RWPE2 (cell line): ENCODE data around the gene OVOL3.
A peak's percentile ranks its signal among the peaks of the same experiment; 100 is the strongest.

Experiments
- ATAC-seq: fragments of 200-7000 bp; cut with Tn5 transposase; 3 replicates; pipeline ENCODE4 v1.9.1; 2021; ENCODE audit warnings: low read depth
- DNase-seq: peaks from one replicate; pipeline ENCODE4 v3.0.0-alpha.2; 2020; ENCODE audit warnings: low spot score
- H3K27ac ChIP-seq: fragments of 450-650 bp; 2 replicates; pipeline ENCODE4 v1.5.1; 2017; ENCODE audit warnings: mild to moderate bottlenecking; ENCODE audit not compliant: poor library complexity, severe bottlenecking
- H3K27me3 ChIP-seq: fragments of 250-450 bp; sonication (Bioruptor Pico); 2 replicates; pipeline ENCODE4 v1.5.1; 2021; ENCODE audit warnings: mild to moderate bottlenecking, moderate library complexity; ENCODE audit not compliant: insufficient read depth, poor library complexity, severe bottlenecking
- H3K36me3 ChIP-seq: fragments of 250-450 bp; sonication (Bioruptor Pico); 2 replicates; pipeline ENCODE4 v1.5.1; 2020; ENCODE audit warnings: low read depth, mild to moderate bottlenecking, moderate library complexity
- H3K4me1 ChIP-seq: fragments of 250-450 bp; sonication (Bioruptor Pico); 2 replicates; pipeline ENCODE4 v1.5.1; 2021; ENCODE audit warnings: mild to moderate bottlenecking, moderate library complexity; ENCODE audit not compliant: insufficient read depth, poor library complexity, severe bottlenecking
- H3K4me3 ChIP-seq: fragments of 250-450 bp; sonication (Bioruptor Pico); 2 replicates; pipeline ENCODE4 v1.5.1; 2021; ENCODE audit warnings: mild to moderate bottlenecking, moderate library complexity; ENCODE audit not compliant: severe bottlenecking
- H3K9me3 ChIP-seq: fragments of 250-450 bp; sonication (Bioruptor Pico); 2 replicates; pipeline ENCODE4 v1.5.1; 2021; ENCODE audit warnings: mild to moderate bottlenecking, moderate library complexity; ENCODE audit not compliant: severe bottlenecking
- TF ChIP-seq, protein P1 (sequence below): fragments of 450-650 bp; IDR thresholded peaks from one replicate; pipeline ENCODE4 v1.5.1; 2017; ENCODE audit warnings: mild to moderate bottlenecking, moderate library complexity; ENCODE audit not compliant: poor library complexity, severe bottlenecking

The OVOL3 gene

DNA sequence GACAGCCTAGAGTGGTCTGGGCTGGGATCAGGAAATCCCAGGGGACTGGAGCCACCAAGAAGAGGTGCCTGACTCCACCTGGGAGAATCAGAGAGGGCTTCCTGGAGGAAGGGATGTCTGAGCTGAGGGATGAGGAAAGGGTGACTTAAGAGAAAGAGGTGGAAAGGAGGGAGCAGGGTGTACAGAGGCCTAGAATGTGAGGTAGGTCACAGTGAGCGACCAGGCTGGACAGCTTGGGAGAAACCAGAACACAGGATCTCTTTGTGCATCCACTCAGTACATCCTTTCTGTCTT is 5.3 kb downstream of the OVOL3 start:
- Histone ChIP-seq H3K27ac (peak overlapping the region; percentile 66), H3K9me3 (no peaks in the 10 kb centered on the region), H3K27me3 (no peaks in the 10 kb centered on the region), H3K4me1 (no peaks in the 10 kb centered on the region), H3K4me3 (peak overlapping the region; percentile 63), H3K36me3 (peaks cover 38% of the 10 kb centered on the region)
- ATAC-seq (no peak), DNase-seq (no peak)
- TF ChIP-seq, protein P1, sequence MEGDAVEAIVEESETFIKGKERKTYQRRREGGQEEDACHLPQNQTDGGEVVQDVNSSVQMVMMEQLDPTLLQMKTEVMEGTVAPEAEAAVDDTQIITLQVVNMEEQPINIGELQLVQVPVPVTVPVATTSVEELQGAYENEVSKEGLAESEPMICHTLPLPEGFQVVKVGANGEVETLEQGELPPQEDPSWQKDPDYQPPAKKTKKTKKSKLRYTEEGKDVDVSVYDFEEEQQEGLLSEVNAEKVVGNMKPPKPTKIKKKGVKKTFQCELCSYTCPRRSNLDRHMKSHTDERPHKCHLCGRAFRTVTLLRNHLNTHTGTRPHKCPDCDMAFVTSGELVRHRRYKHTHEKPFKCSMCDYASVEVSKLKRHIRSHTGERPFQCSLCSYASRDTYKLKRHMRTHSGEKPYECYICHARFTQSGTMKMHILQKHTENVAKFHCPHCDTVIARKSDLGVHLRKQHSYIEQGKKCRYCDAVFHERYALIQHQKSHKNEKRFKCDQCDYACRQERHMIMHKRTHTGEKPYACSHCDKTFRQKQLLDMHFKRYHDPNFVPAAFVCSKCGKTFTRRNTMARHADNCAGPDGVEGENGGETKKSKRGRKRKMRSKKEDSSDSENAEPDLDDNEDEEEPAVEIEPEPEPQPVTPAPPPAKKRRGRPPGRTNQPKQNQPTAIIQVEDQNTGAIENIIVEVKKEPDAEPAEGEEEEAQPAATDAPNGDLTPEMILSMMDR: no peak

DNA sequence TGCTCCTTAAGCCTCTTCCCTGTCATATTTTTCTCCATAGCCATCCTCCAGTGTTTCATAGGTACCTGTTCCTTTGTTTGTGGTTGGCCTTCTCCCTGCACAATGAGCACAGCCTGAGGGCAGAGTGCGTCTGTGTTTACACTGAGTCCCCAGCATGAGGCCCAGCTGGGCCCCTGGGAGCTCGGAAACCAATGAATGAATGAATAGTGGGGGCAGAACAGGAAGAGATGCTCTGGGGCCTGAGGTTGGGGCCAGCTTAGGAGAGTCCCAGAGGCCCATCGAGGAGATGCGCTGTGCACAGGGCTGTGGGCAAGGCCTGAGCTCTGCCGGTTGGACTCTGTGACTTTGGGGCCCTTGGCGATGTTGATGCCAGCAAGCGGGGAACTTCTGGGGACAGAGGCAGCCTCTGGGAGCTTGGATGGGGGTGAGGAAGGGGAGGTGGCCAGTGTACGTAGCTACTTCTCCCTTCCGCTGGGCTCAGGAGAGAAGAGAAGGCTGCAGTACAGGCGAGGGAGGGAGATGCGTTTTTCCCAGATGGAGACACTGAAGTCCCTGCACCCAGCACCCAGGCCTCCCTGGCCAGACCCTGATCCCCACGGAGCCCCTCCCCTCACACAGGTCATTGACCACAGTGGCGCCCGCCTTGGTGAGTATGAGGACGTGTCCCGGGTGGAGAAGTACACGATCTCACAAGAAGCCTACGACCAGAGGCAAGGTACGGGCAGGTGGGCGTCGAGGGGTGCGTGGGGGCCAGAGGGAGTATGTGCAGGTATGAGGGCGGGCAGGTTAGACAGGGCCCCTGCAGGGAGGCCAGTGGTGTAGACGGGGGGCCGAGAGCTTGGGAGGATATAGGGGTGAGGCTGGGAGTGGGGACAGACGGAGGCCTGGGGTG is 9.4 kb downstream of the OVOL3 start:
- ATAC-seq (no peak), DNase-seq (no peak)
- no peaks in the 10 kb centered on the region for H3K4me1 ChIP-seq
- no peaks in the 10 kb centered on the region for H3K27me3 ChIP-seq
- no peak overlapping the region for H3K4me3 ChIP-seq
- H3K9me3 ChIP-seq: no peaks in the 10 kb centered on the region
- H3K36me3 ChIP-seq: peaks cover 42% of the 10 kb centered on the region
- H3K27ac ChIP-seq: no peak overlapping the region
- TF ChIP-seq, protein P1: no peak

DNA sequence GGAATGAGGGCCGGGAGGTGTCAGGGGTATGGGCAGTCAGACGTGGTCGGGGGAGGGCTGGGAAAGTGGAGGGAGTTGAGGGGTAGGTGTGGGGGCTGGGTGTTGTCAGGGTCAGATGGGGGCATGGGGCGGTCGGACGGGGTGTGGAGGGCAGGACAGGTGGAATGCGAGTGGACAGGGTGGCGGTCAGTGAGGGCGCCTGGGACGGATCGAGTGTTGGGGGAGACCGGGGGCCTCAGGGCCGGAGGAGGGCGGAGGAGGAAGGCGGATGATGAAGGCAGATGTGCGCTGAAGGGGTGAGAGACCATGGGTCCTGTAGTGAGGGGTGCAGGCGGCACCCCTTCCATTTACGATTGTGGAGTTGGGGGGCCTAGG is 10.0 kb downstream of the OVOL3 start:
- Histone ChIP-seq H3K27me3 (no peaks in the 10 kb centered on the region), H3K4me1 (no peaks in the 10 kb centered on the region), H3K36me3 (peaks cover 48% of the 10 kb centered on the region), H3K4me3 (no peak overlapping the region), H3K9me3 (no peaks in the 10 kb centered on the region), H3K27ac (no peak overlapping the region)
- no peak for ATAC-seq
- TF ChIP-seq, protein P1: no peak
- no peak for DNase-seq

DNA sequence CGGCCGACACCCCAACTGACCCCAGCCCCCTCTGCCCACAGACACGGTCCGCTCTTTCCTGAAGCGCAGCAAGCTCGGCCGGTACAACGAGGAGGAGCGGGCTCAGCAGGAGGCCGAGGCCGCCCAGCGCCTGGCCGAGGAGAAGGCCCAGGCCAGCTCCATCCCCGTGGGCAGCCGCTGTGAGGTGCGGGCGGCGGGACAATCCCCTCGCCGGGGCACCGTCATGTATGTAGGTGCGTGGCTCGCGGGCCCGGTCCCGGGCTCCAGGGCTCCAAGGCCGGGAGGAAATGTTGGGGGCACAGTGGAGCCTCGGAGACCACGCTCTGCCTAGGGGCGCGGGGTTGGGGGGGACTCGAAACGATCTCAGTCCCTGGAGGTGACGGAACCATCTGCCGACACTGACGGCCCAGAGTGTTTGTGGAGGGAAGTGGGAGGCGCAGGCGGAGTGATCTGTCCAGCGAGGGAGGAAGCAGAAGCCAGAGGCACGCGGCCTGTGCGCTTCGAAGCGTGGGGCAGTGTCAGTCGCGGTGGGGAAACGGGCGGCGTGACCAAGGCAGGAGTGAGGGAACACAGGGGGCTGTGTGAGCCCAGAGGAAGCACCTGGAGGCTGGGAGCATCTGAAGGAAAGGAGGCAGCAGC is 10.7 kb downstream of the OVOL3 start:
- ATAC-seq (no peak), DNase-seq (no peak)
- no peaks in the 10 kb centered on the region for H3K4me1 ChIP-seq
- H3K36me3 ChIP-seq: peaks cover 42% of the 10 kb centered on the region
- H3K4me3 ChIP-seq: no peak overlapping the region
- no peaks in the 10 kb centered on the region for H3K9me3 ChIP-seq
- H3K27me3 ChIP-seq: no peaks in the 10 kb centered on the region
- TF ChIP-seq, protein P1: no peak
- no peak overlapping the region for H3K27ac ChIP-seq

DNA sequence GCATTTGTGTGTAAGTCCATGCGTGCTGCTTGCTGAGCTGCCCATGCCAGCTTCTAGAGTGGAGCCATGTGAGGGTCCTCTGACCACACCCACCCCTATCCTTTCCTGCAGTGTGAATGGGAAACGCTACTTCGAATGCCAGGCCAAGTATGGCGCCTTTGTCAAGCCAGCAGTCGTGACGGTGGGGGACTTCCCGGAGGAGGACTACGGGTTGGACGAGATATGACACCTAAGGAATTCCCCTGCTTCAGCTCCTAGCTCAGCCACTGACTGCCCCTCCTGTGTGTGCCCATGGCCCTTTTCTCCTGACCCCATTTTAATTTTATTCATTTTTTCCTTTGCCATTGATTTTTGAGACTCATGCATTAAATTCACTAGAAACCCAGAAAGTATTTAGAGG is 14.6 kb downstream of the OVOL3 start:
- Histone ChIP-seq H3K27me3 (no peaks in the 10 kb centered on the region), H3K4me3 (no peak overlapping the region), H3K36me3 (peaks cover 22% of the 10 kb centered on the region), H3K4me1 (no peaks in the 10 kb centered on the region), H3K9me3 (peaks cover 4% of the 10 kb centered on the region), H3K27ac (no peak overlapping the region)
- TF ChIP-seq, protein P1: no peak
- ATAC-seq (no peak), DNase-seq (no peak)
